A549 (cell line): ENCODE measurements around the gene IFNLR1.

Experiments used
- EP300 ChIP-seq, 2 experiments: fragments of >200 bp; sonication (Bioruptor Twin); formaldehyde crosslinking; IDR thresholded peaks; 2 replicates in 1 of 2; 3 replicates in 1 of 2; pipeline ENCODE4 v1.6.1; 2016 to 2017
- MYC ChIP-seq: IDR thresholded peaks from 2 replicates; pipeline ENCODE4 v1.6.1; 2012; ENCODE audit warnings: mild to moderate bottlenecking, inconsistent platforms, low read length, improper control_type of control experiment, borderline replicate concordance
- NFE2L2 ChIP-seq: fragments of 150-350 bp; conservative IDR thresholded peaks from 2 replicates; pipeline ENCODE4 v1.6.1; 2014; ENCODE audit warnings: low read length
- POLR2A ChIP-seq: IDR thresholded peaks from 2 replicates; pipeline ENCODE4 v1.6.1; 2012; ENCODE audit warnings: mild to moderate bottlenecking, low read length
- RAD21 ChIP-seq, 2 experiments: fragments of >200 bp in 1 of 2; sonication (Bioruptor Twin) in 1 of 2; formaldehyde crosslinking in 1 of 2; IDR thresholded peaks in 1 of 2; conservative IDR thresholded peaks in 1 of 2; 2 replicates in 1 of 2; 3 replicates in 1 of 2; pipeline ENCODE4 v1.6.1; 2012 to 2018; ENCODE audit warnings: inconsistent platforms in 1 of 2
- RCOR1 ChIP-seq: fragments of 150-350 bp; IDR thresholded peaks from 2 replicates; pipeline ENCODE4 v1.6.1; 2014; ENCODE audit warnings: antibody characterized with exemption, low read length, low read depth
- USF2 ChIP-seq: fragments of 450-650 bp; IDR thresholded peaks from 2 replicates; pipeline ENCODE4 v1.6.1; 2014; ENCODE audit warnings: antibody characterized with exemption
- ZFP36 ChIP-seq: fragments of 450-650 bp; IDR thresholded peaks from 2 replicates; pipeline ENCODE4 v1.6.1; 2014; ENCODE audit warnings: borderline replicate concordance; ENCODE audit not compliant: partially characterized antibody
- TF ChIP-seq, protein P1 (sequence below): fragments of >200 bp; sonication (Bioruptor Twin); formaldehyde crosslinking; IDR thresholded peaks from 3 replicates; pipeline ENCODE4 v1.5.1; 2016
- TF ChIP-seq, protein P2 (sequence below): fragments of >200 bp; sonication (Bioruptor Twin); formaldehyde crosslinking; IDR thresholded peaks from 3 replicates; pipeline ENCODE4 v1.6.1; 2016

DNA sequence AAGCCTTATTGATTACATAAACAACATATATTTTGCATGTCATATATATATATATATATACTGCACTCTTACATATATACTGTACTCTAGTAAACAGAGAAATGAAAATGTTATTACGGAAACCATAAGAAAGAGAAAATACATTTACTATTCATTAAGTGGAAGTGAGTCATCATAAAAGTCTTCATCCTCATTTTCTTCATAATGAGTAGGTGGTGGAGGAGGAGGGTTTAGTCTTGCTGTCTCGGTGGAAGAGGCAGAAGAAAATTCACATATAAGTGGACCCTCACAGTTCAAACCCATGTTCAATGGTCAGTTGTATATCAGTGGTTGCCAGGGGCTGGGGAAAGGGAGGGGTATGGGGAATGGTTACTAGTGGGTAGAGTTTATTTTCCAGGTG, 8.0 kb upstream of the IFNLR1 start:
- TF ChIP-seq POLR2A (no peak), ZFP36 (no peak), EP300 (IDR thresholded peaks at IDR 0.05) (no peak), RCOR1 (no peak), MYC (no peak), RAD21 (conservative IDR thresholded peaks at IDR 0.05 in 1 of 2, IDR thresholded peaks at IDR 0.05 in 1 of 2) (no peak), NFE2L2 (no peak), USF2 (no peak)
- TF ChIP-seq, protein P1, sequence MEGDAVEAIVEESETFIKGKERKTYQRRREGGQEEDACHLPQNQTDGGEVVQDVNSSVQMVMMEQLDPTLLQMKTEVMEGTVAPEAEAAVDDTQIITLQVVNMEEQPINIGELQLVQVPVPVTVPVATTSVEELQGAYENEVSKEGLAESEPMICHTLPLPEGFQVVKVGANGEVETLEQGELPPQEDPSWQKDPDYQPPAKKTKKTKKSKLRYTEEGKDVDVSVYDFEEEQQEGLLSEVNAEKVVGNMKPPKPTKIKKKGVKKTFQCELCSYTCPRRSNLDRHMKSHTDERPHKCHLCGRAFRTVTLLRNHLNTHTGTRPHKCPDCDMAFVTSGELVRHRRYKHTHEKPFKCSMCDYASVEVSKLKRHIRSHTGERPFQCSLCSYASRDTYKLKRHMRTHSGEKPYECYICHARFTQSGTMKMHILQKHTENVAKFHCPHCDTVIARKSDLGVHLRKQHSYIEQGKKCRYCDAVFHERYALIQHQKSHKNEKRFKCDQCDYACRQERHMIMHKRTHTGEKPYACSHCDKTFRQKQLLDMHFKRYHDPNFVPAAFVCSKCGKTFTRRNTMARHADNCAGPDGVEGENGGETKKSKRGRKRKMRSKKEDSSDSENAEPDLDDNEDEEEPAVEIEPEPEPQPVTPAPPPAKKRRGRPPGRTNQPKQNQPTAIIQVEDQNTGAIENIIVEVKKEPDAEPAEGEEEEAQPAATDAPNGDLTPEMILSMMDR = no peak
- TF ChIP-seq, protein P2, sequence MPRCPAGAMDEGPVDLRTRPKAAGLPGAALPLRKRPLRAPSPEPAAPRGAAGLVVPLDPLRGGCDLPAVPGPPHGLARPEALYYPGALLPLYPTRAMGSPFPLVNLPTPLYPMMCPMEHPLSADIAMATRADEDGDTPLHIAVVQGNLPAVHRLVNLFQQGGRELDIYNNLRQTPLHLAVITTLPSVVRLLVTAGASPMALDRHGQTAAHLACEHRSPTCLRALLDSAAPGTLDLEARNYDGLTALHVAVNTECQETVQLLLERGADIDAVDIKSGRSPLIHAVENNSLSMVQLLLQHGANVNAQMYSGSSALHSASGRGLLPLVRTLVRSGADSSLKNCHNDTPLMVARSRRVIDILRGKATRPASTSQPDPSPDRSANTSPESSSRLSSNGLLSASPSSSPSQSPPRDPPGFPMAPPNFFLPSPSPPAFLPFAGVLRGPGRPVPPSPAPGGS = no peak
